SKM-1 (cell line): ENCODE results near the gene AMDHD2.
A peak's percentile ranks its signal among the peaks of the same experiment; 100 is the strongest.
"Not testable (repeated sequence)": the region's sequence is repeated elsewhere in the genome, so short reads cannot be mapped to it uniquely, and the experiment has no call there.

ENCODE experiments used
- DNase-seq: peaks from one replicate; lab custom pipeline; 2025; ENCODE audit not compliant: unreplicated experiment; lab: John Stamatoyannopoulos, UW

AMDHD2 gene

GRCh38 chr16:2531696-2532493 lies 11.7 kb downstream of the AMDHD2 start:
- DNase-seq, result peak; percentile 93

- DNase-seq, result no peak
These were observed 12.4 kb downstream of the AMDHD2 start for GRCh38 chr16:2532494-2533141.

- not testable (repeated sequence) for DNase-seq
These were observed 13.1 kb downstream of the AMDHD2 start for GRCh38 chr16:2533142-2533755.

GRCh38 chr16:2533912-2534311 lies 13.7 kb downstream of the AMDHD2 start:
- DNase-seq, result no peak

GRCh38 chr16:2534335-2534734 lies 14.2 kb downstream of the AMDHD2 start:
- DNase-seq, result not testable (repeated sequence)

- no peak for DNase-seq
These were observed 15.4 kb downstream of the AMDHD2 start for GRCh38 chr16:2535625-2536013.

GRCh38 chr16:2537451-2538379 lies 17.5 kb downstream of the AMDHD2 start, which contains the start of gene PDPK1:
TSS of gene PDPK1 (plus strand) at chr16:2538021. CDS start at chr16:2538113, 92 bp downstream.
- DNase-seq, result peak; percentile 87

GRCh38 chr16:2539192-2539844 lies 19.1 kb downstream of the AMDHD2 start:
- DNase-seq, result not testable (repeated sequence)

GRCh38 chr16:2539845-2540458 lies 19.8 kb downstream of the AMDHD2 start:
- not testable (repeated sequence) for DNase-seq

GRCh38 chr16:2540912-2541311 lies 20.7 kb downstream of the AMDHD2 start:
- peak; percentile 12 for DNase-seq

- DNase-seq, result not testable (repeated sequence)
These were observed 21.2 kb downstream of the AMDHD2 start for GRCh38 chr16:2541409-2541808.

- not testable (repeated sequence) for DNase-seq
These were observed 23.6 kb downstream of the AMDHD2 start for GRCh38 chr16:2543771-2544170.

- not testable (repeated sequence) for DNase-seq
These were observed 30.2 kb downstream of the AMDHD2 start for GRCh38 chr16:2550283-2550878.

- DNase-seq, result not testable (repeated sequence)
These were observed 31.3 kb downstream of the AMDHD2 start for GRCh38 chr16:2551420-2551889.

GRCh38 chr16:2554709-2555425 lies 34.7 kb downstream of the AMDHD2 start:
- not testable (repeated sequence) for DNase-seq

GRCh38 chr16:2557150-2557549 lies 37.0 kb downstream of the AMDHD2 start:
- not testable (repeated sequence) for DNase-seq

GRCh38 chr16:2560131-2560797 lies 40.1 kb downstream of the AMDHD2 start:
- not testable (repeated sequence) for DNase-seq

- not testable (repeated sequence) for DNase-seq
These were observed 40.6 kb downstream of the AMDHD2 start for GRCh38 chr16:2560798-2561133.
